HG03378 (cell line): ENCODE measurements around the gene HCN2.
A peak's percentile ranks its signal among the peaks of the same experiment; 100 is the strongest.

Experiments
- ATAC-seq: cut with Tn5 transposase; IDR thresholded peaks from one replicate; pipeline ENCODE4 v1.9.1; 2021; ENCODE audit warnings: mild to moderate bottlenecking, moderate library complexity; ENCODE audit not compliant: unreplicated experiment

Gene HCN2

DNA sequence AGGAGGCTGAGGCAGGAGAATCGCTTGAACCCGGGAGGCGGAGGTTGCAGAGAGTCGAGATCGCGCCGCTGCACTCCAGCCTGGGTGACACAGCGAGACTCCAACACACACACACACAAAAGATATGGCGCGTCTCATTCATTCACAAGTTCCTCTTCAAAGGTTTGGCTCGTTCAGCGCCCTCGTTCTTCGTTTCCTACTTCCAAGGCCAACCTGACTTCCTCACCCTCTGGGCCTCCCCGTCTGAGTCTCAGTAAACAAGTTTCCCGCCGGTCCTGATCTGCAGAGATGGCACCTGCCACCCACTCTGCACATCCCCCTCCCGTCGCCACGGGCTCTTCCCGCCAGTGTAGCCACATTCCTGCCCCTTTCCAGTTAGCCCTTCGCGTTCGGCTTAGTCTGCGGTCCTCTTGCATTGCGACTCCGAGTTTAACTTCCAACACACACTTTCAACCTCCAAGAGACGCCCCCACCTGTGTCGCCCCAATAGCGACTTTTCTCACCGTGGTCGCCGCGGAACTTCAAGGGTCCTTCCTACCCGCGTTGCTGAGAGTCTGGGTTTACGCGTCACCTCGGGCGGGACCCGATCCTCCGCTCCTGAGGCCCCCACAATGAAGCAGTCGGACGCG, 18.6 kb upstream of the HCN2 start:
- no peak for ATAC-seq

DNA sequence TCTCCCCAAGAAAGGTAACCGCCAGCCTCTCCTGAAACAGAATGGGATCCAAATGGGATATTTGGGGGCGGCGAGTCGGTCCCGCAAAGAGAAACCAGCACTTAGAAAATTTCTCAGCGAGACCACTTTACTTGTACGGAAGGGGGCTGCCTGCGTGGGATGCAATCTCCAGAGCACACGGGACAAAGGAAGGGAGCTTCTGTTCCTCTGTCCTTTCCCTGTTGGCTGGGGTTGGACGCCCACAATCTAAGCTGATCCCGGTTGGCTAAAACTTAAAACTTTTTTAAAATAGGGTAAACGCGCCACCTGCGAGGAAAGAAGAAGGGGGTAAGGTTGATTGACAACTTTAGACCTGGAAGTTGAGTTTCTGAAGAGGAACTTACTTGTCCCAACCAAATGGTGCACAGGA, 18.1 kb upstream of the HCN2 start:
- ATAC-seq = peak; percentile 10

DNA sequence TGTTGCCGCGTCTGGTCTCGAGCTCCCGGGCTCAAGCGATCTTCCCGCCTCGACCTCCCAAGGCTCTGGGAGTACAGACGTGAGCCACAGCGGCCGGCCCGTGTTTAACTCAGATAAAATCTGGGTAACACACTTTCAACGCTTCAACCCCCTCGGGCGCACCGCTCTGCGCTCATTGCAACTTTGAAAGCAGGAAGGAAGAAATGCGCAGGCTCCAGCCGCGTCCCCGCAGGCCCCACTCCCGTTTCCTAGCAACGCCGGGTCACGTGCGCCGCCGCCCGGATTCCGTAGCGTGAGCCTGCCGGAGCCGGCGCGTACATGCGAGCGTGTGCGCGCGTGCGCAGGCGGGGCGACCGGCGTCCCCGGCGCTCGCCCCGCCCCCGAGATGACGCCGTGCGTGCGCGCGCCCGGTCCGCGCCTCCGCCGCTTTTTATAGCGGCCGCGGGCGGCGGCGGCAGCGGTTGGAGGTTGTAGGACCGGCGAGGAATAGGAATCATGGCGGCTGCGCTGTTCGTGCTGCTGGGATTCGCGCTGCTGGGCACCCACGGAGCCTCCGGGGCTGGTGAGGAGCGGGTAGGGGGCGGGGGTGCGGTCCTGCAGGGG, 17.4 kb upstream of the HCN2 start, which contains the start of gene BSG:
BSG (plus strand) TSS at position 457 of the 603 bp plus-strand sequence; CDS start at position 496, 39 bp downstream.
- ATAC-seq = peak; percentile 61

DNA sequence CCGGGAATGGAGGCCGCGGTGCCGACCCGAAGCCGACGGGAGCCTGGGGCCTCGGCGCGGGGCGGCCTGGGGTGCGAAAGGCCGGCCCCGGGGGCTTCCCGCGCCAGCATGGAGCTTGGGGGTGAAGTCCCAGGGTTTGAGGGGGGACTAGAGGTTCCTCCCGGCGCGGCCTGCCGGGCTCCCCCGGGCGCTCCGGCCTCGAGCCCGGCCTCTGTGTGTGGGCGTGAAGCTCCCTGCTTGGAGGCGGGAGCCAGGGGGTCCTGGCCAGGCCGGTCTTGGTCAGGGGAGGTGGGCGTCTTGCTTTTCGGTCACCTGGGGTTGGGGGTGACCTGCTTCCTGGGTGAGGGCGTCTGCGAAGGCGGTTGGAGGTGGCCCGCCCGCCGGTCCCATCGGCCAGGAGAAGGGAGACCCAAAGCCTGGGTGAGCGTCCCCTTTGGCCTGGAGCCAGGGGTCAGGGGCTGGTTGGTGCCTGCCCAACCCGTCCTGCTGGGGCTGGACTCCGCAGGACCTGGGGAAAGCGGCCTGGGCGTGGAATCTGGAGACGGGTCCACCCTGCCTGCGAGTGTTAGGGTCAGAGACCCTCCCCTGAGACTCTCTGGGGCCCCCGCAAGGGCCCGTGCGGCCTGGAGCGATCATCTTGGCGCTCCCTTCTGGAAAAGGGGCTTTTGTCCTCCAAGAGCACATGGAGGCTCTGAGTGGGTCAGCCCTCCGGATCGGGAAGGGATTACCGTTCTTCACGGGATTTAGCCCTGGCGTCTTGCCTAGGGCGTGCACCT, 16.8 kb upstream of the HCN2 start:
- peak; percentile 8 for ATAC-seq

DNA sequence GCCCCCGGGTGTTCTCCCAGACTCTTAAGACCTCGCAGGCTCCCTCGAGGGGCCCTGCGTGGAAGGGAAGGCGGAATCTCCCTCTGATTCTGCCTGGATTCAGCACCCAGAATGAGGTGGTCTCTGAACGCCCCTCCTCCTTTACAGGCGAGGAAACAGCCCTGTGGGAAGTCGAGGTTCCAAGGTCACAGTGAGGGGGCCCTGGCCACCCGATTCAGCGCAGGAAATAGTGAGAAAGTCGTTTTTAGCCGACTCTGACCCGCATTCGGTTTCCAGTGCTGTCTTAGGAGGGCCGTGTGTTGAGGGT, 16.2 kb upstream of the HCN2 start:
- no peak for ATAC-seq

DNA sequence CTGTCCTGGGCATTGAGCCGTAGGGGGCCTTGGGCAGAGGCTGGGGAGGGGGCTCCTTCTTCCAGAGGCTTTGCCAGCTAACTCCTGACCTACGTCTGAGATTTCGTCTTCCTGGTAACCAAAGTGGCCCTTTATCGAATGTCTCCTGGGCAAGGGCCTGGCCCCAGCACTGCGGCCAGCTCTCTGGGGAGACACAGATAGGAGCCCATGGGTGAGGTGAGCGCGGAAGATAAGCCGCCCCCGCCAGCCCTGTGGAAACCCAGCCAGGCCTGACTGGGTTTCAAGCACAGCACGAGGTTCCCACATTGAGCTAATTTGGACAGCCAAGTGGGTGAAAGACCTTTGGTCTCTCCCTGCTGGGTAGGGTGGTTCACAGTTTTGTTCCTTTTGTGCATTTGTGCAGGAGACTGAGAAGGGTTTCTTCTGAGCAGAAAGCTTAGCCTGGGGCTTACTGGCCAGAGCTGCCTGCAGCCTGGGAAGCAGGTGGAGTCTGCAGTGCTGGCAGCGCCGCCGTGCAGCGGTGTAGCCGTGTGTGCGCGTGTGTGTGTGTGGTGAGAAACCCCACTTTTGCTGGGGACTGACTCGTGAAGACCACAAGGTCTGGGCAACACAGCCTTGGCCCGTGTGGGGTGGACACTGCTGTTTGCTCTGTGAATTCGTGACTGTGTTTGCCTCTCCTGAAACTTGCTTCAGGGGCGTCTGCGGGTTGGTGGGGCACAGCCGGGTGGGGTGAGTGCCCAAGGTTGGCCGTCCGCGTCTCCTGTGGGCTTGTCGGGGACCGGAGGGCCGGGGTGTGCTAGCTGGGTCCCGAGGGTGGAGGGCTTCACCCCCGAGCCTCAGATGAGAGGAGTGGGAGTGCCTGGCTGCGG, 14.8 kb upstream of the HCN2 start:
- ATAC-seq = no peak

DNA sequence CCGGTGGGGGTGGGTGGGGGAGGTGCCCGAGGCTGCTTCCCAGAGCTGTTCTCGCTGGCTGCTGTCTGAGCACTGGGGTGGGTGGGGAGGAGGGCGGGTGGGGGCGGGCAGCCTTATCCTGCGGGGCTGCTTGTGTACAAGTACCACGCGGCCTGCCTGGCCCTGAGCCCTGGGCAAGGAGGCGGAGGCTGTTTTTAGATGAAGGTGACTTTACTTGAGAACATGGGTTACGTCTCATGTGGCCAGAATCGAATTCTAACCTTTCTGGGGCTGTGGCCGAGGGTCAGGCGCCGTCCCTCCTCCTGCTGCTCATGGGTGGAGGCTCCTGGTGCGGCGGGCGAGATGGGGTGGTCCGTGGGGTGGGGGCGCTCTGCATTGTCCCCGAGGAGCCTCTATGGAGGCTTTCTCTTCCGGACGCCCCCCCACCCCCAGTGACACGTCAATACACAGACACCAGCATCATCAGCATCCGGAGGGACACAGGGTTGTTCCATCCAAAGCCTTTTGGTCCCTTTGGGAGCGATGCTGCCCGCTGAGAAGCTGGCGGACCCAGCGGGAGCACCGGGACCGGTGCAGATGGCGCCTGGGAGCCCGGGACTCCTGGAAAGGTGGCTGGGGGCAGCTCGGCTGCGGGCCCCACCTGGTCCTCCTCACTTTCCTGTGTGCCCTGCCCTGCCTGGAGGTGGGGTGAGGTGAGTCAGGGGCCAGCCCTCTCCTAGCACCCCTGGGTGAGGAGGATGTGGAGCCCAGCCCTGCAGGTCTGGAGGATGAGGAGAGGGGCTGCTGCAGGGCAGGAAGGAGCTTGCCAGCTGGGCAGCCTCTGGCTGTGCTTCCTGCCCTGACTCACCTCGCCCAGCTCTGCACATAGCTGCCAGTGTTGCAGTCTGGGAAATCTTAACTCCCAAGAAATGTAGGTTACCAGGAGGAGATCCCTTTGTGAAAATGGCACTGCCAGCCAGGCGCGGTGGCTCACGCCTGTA, 13.9 kb upstream of the HCN2 start:
- no peak for ATAC-seq

DNA sequence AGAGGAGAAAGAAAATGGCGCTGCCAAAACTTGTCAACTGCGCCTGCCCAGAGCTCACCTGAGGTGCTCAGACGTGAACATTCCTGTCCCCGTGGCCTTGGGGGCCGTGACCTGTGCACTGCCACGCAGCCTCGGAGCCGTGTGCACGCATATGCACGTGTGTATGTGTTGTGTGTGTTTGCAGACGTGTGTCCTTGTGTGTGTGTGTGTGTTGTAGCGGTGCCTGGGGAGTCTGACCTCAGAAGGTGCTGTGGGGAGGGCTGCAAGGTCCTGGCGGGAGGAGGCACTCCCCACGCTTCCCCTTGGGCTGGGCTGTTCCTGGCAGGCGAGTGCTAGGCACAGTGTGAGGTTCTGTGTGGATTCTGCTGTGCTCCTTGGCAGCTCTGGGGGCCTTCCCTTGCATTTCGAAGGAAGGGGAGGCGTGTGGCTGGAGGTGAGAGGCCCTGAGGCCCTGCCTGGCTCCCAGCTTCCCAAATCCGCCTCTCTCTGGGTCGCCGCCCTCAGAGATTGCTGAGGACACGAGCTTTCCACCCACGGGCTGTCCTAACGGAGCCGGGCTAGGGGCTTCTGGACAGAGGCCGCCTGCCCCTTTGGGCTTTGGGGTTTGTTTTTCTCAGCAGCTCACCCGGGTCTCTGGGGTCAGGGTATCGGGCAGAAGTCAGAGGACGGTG, 12.8 kb upstream of the HCN2 start:
- no peak for ATAC-seq

DNA sequence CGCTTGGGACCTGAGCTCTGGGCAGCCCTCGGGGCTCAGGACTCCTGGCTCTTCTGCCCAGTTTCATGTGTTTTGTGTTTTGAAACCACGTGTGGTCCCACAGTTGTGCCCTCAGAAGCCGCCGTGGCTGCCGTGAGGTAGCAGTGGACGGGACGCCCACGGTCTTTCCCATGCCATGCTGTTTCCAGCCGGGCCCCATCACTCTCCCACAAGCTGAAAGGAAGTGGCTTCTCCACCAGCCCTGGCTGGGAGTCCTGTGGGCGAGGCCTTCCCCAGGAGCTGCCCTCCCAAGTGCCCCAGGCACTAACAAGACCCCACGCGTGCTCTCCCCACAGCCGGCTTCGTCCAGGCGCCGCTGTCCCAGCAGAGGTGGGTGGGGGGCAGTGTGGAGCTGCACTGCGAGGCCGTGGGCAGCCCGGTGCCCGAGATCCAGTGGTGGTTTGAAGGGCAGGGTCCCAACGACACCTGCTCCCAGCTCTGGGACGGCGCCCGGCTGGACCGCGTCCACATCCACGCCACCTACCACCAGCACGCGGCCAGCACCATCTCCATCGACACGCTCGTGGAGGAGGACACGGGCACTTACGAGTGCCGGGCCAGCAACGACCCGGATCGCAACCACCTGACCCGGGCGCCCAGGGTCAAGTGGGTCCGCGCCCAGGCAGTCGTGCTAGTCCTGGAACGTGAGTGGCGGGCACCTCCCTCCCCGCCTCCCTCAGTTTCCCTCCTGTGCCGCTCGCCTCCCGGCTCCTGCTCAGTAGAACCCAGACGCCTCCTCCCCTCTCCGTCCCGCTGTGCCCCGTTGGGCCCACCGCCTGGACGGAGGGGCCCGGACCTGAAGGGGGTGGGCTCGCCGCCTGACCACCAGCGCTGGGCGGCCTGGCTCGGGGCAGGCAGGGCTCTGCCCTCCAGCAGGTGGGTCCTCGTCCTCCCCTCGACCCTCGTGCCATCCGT, 12.0 kb upstream of the HCN2 start:
- ATAC-seq = no peak

DNA sequence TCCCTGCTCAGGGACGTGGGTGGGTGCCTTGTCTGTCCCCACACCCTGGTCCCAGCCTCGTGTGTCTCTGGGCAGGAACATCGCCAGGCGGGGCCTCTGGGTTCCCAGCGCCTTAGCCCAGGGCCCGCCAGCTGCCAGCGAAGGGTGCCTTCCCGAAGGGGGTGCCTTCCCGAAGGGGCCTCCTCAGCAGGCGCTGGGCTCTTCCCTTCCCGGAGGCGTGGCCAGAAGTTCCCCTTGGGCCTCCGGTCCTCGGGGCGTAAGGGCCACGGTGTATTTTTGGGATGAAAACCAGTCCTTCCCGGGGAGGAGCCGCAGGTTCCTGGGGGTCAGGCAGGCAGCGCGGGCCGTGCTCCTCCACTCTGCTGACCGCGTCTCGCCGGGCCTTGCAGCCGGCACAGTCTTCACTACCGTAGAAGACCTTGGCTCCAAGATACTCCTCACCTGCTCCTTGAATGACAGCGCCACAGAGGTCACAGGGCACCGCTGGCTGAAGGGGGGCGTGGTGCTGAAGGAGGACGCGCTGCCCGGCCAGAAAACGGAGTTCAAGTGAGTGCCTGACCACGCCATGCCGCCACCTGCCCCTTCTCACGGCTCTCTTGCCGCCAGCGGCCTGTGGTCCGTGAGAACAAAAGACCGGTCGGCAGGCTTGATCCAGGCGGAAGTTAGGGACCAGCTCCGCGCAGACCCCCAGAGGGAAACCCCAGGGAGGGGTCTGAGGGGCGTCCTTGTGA, 10.4 kb upstream of the HCN2 start:
- ATAC-seq = no peak

DNA sequence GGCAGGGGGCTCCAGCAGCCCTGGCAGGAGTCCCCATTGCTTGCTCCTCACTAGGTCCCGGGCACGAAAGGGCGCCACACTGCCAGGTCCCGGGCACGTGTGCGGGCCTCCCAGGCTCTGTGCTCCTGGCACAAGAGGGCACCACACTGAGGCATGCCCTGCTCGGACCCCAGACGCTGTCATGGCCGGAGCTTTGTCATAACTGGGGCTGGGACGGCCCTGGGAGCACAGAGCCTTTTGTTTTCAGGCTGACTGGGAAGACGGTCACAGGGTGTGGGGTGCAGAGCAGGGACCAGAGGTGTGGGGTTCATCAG, 9.9 kb upstream of the HCN2 start:
- ATAC-seq = no peak

DNA sequence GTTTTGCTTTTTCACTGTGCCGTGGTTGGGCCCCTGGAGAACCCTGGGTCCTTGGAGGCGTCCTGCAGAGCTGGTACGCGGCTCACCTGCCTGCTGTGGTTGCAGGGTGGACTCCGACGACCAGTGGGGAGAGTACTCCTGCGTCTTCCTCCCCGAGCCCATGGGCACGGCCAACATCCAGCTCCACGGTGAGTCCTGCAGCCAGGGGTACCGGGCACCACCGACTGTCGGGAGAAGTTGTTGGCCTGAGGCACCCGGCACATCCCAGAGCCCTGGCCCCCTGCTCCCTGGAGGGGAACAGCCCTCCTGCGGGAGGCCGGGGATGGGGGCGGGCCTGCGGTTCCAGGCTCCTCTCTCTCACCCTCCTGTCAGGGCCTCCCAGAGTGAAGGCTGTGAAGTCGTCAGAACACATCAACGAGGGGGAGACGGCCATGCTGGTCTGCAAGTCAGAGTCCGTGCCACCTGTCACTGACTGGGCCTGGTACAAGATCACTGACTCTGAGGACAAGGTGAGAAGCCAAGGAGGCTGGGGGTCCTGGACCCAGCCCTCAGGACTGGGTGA, 9.3 kb upstream of the HCN2 start:
- ATAC-seq = no peak

DNA sequence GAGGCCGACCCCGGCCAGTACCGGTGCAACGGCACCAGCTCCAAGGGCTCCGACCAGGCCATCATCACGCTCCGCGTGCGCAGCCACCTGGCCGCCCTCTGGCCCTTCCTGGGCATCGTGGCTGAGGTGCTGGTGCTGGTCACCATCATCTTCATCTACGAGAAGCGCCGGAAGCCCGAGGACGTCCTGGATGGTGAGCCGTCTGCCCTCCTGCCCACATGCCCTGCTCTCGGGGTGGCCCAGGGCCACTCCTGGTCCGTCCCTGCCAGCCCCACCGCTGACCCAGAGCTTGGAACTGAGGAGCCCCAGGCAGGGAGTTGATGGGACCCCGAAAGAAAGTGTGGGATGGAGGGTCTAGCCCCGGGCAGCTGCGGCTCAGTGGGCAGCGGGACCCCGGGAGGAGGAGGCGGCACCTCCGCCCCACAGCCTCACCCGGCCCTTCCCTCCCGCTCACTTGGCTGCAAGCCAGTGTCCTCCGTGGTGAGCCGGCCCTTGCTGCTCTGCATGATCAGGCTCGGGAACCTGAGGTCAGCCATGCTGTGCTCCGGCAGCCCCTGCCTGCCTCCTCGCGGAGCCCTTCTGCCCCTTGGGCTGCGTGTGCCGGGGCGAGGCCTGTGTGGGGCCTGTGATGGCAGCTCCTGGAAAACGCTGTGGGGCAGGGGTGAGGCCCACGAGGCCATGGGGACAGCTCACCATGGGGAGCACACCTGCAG, 8.1 kb upstream of the HCN2 start:
- ATAC-seq = no peak

DNA sequence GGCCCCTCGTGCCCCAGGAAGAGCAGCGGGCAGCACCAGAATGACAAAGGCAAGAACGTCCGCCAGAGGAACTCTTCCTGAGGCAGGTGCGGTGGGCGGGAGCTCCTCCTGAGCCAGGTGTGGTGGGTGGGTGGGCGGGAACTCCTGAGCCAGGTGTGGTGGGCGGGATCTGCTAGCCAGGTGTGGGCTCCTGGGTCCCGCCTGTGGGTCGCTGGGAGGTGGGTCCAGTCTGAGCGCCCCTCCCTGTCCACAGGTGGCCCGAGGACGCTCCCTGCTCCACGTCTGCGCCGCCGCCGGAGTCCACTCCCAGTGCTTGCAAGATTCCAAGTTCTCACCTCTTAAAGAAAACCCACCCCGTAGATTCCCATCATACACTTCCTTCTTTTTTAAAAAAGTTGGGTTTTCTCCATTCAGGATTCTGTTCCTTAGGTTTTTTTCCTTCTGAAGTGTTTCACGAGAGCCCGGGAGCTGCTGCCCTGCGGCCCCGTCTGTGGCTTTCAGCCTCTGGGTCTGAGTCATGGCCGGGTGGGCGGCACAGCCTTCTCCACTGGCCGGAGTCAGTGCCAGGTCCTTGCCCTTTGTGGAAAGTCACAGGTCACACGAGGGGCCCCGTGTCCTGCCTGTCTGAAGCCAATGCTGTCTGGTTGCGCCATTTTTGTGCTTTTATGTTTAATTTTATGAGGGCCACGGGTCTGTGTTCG, 7.0 kb upstream of the HCN2 start:
- ATAC-seq = no peak

DNA sequence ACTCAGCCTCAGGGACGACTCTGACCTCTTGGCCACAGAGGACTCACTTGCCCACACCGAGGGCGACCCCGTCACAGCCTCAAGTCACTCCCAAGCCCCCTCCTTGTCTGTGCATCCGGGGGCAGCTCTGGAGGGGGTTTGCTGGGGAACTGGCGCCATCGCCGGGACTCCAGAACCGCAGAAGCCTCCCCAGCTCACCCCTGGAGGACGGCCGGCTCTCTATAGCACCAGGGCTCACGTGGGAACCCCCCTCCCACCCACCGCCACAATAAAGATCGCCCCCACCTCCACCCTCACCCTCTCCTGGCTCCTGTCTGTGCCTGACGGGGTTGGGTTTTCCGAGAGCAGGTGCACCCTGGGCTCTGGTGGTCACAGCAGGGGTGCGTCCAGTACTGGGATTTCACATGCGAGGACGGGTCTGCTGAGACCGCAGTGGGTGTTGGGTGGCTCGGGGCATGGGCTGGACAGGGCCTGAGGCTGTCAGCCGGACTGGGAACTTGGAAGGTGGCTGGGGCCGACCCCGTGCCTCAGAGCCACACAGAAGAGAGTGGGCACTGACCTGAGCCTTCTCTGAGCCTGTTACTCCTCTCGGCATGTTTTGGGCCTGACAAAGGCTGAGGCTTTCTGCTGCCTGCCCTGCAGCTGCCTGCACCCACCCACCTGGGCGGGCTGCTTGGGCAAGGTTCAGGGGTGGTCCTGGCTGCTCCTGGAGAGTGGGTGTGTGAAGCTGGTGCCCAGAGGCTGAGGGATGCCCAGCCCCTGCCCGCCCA, 6.3 kb upstream of the HCN2 start:
- no peak for ATAC-seq

DNA sequence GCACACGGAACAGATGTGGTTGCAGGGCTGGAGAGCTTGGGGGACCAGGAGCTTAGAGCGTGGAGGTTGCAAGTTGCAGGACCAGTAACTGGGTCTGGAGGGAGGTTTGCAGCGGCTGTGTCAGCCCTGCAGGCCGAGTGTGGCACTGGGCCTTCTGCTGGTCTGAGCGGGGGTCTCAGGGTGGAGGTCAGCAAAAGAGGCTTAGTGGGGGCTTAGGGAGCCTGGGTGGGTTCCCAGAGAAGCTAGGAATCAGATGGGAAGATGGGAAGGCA, 5.8 kb upstream of the HCN2 start:
- ATAC-seq = no peak
